Naive thymus-derived CD4-positive, alpha-beta T cell (primary cell): ENCODE measurements around the gene ELOVL1. TPM values are rescaled to one million over a fixed set of nuclear protein-coding genes. Genes with fewer than 3 reads are reported as not detected.
A peak's percentile ranks its signal among the peaks of the same experiment; 100 is the strongest.

Experiments used
- ATAC-seq: fragments of 150-1000 bp; cut with Tn5 transposase; 2 replicates; pipeline ENCODE4 v1.10.0; 2021; ENCODE audit warnings: mild to moderate bottlenecking, moderate library complexity
- CTCF ChIA-PET: fragments of 350-600 bp; sonication (Branson Sonifier 250); formaldehyde crosslinking; loops from one replicate; lab custom pipeline; 2021; ENCODE audit warnings: antibody characterized with exemption; lab: Charles Lee
- POLR2A ChIA-PET: fragments of 350-600 bp; sonication (Branson Sonifier 250); formaldehyde crosslinking; loops from one replicate; lab custom pipeline; 2021; ENCODE audit warnings: antibody characterized with exemption, inconsistent platforms; lab: Charles Lee
- DNase-seq, 9 donors: peaks; one replicate each; pipeline versions ENCODE4 v3.0.0 to v3.0.0-alpha.2; 2020 to 2022; ENCODE audit warnings: mixed read lengths in 1 of 9
- H3K27ac ChIP-seq: one replicate; pipeline ENCODE4 v1.7.0; 2013; ENCODE audit warnings: mild to moderate bottlenecking, low read depth, low read length, moderate library complexity
- H3K27me3 ChIP-seq, 2 donors: one replicate each; pipeline ENCODE4 v1.7.0; 2013; ENCODE audit warnings: low read length in 2 of 2, mild to moderate bottlenecking in 2 of 2, moderate library complexity in 2 of 2; ENCODE audit not compliant: control insufficient read depth in 2 of 2, insufficient read depth in 2 of 2
- H3K36me3 ChIP-seq, 3 experiments: 1 replicate in 2 of 3; 2 replicates in 1 of 3; pipeline ENCODE4 v1.7.0; 2013; ENCODE audit warnings: low read length in 3 of 3, mild to moderate bottlenecking in 3 of 3, moderate library complexity in 1 of 3; ENCODE audit not compliant: insufficient read depth in 3 of 3, control insufficient read depth in 2 of 3
- H3K4me1 ChIP-seq, 2 donors: one replicate each; pipeline ENCODE4 v1.7.0; 2013; ENCODE audit warnings: low read length in 2 of 2, mild to moderate bottlenecking in 2 of 2, moderate library complexity in 1 of 2; ENCODE audit not compliant: control insufficient read depth in 2 of 2, insufficient read depth in 2 of 2
- H3K4me3 ChIP-seq: 2 replicates; pipeline ENCODE4 v1.7.0; 2013; ENCODE audit warnings: mild to moderate bottlenecking, low read length
- H3K9me3 ChIP-seq, 3 experiments: 1 replicate in 2 of 3; 2 replicates in 1 of 3; pipeline ENCODE4 v1.7.0; 2013; ENCODE audit warnings: low read length in 3 of 3; ENCODE audit not compliant: control insufficient read depth in 2 of 3
- H3K27ac Mint-ChIP-seq, 9 donors: one replicate each; pipeline ENCODE4 v1.8.0; 2020 to 2022; ENCODE audit warnings: mixed read lengths in 9 of 9, mild to moderate bottlenecking in 8 of 9, moderate library complexity in 5 of 9, inconsistent platforms in 2 of 9
- H3K27me3 Mint-ChIP-seq, 5 donors: one replicate each; pipeline ENCODE4 v1.8.0; 2021 to 2022; ENCODE audit warnings: mixed read lengths in 5 of 5, mild to moderate bottlenecking in 1 of 5
- H3K36me3 Mint-ChIP-seq, 5 donors: one replicate each; pipeline ENCODE4 v1.8.0; 2020 to 2022; ENCODE audit warnings: mixed read lengths in 5 of 5, mild to moderate bottlenecking in 3 of 5, inconsistent platforms in 1 of 5
- H3K4me1 Mint-ChIP-seq, 7 donors: one replicate each; pipeline ENCODE4 v1.8.0; 2020 to 2022; ENCODE audit warnings: mixed read lengths in 7 of 7, mild to moderate bottlenecking in 3 of 7, inconsistent platforms in 1 of 7
- H3K4me3 Mint-ChIP-seq, 10 donors: one replicate each; pipeline ENCODE4 v1.8.0; 2020 to 2022; ENCODE audit warnings: mild to moderate bottlenecking in 10 of 10, mixed read lengths in 10 of 10, moderate library complexity in 6 of 10, inconsistent platforms in 2 of 10
- H3K9me3 Mint-ChIP-seq, 11 donors: one replicate each; pipeline ENCODE4 v1.8.0; 2020 to 2022; ENCODE audit warnings: mixed read lengths in 11 of 11, mild to moderate bottlenecking in 4 of 11, inconsistent platforms in 1 of 11, moderate library complexity in 1 of 11
- intact Hi-C, 2 donors: fragments of 100-400 bp; cut with micrococcal nuclease; formaldehyde crosslinking; loops; one replicate each; pipeline ENCODE4 v1.15.1; 2023
- polyA plus RNA-seq, 2 donors: library from polyadenylated mRNA; unstranded; fragments of 300-500 nt; fragmentation: Illumina TruSeq; gene quantifications; one replicate each; pipeline ENCODE4 v1.2.3, GENCODE V29; 2021
- total RNA-seq, 6 experiments: library from RNA in 5 of 6; stranded (reverse) in 5 of 6; gene quantifications; 1 replicate in 5 of 6; 2 replicates in 1 of 6; pipeline ENCODE4 v1.2.3 and lab custom pipeline; 2021 to 2026

ELOVL1 gene
- total and polyA plus RNA-seq, 7 experiments from 2014 or later: 25.9 to 65.3 (median 34.6) TPM

DNA sequence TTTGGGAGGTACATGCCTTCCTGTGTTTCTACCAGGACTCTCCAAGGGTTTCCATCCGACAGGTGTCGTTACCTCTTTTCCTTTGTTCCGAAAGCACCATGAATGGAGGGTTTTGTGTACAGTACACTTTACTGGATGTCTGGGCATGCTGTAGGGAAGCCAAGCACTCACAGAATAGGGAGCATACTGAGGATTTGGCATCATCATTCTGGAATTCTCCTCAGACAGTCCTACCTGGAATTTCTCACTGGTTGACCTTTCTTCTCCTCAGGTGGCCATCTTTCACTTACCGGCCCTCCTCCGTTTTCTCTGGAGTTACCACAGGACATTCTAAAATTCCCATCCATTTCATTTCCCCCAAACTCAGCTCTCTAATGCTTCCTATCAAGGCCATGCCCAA lies 36.1 kb downstream of the ELOVL1 start:
- Histone ChIP-seq H3K27me3 (no peaks in the 10 kb centered on the region), H3K27ac (no peak overlapping the region), H3K4me1 (peaks cover 0 to 4% of the 10 kb centered on the region in 2 donors), H3K9me3 (peaks cover 0 to 6% (median 0%) of the 10 kb centered on the region in 3 experiments), H3K4me3 (no peak overlapping the region), H3K36me3 (no peaks in the 10 kb centered on the region)
- peaks cover 0 to 16% (median 5%) of the 10 kb centered on the region in 11 donors for H3K9me3 Mint-ChIP-seq
- ChIA-PET CTCF (no interaction called here), POLR2A (no interaction called here)
- no peaks in the 10 kb centered on the region for H3K27me3 Mint-ChIP-seq
- H3K36me3 Mint-ChIP-seq: peaks cover 0 to 10% (median 4%) of the 10 kb centered on the region in 5 donors
- DNase-seq (no peak), ATAC-seq (no peak)
- intact Hi-C loops: no loop called here
- H3K4me3 Mint-ChIP-seq: no peak overlapping the region
- no peak overlapping the region for H3K27ac Mint-ChIP-seq
- H3K4me1 Mint-ChIP-seq: peaks cover 0 to 30% (median 4%) of the 10 kb centered on the region in 7 donors

DNA sequence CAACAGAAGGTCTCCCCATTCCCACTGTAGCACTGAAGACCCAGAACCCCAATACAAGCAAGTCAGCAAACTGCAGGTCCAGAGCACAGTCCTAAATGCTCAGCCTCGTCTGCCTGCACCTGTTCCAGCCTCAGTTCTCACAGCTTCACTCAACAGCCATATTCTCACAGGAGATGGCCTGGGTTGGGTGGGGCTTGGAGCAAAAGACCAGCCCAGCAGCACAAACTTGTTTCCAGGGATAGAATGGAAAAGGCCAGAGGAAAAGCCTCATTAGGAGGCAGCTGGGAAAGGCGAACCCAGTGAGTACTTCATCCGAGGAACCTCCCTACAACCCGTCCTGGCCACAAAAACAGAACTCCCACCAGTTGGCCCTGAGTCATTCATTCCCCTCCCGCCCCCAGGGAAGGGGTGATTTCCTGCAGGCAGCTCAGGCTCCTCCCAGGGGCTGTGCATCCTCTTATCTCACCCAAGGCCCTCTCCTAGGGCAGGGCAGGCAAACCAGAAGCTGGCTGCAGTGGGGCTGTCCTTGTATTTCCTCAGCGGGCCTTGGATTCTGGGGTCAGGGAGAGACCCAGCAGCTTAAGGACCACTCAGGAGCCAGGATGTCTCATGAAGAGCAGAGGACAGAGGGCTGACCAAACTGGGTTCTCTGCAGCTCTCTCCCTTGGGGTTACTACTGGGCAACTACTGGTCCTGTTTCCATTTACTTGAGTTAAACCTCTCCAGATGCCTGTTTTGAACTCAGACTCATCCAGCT lies 37.6 kb downstream of the ELOVL1 start:
- Mint-ChIP-seq H3K9me3 (peaks cover 0 to 26% (median 11%) of the 10 kb centered on the region in 11 donors), H3K4me3 (peak overlapping the region in 1 of 10 donors; percentile 32), H3K27me3 (no peaks in the 10 kb centered on the region), H3K36me3 (peaks cover 0 to 14% (median 4%) of the 10 kb centered on the region in 5 donors), H3K27ac (peak overlapping the region in 5 of 9 donors; percentile 17 to 55 (median 26)), H3K4me1 (peaks cover 0 to 30% (median 4%) of the 10 kb centered on the region in 7 donors)
- Histone ChIP-seq H3K36me3 (no peaks in the 10 kb centered on the region), H3K27me3 (no peaks in the 10 kb centered on the region), H3K4me3 (no peak overlapping the region), H3K4me1 (peaks cover 0 to 4% of the 10 kb centered on the region in 2 donors), H3K9me3 (peaks cover 0 to 12% (median 0%) of the 10 kb centered on the region in 3 experiments), H3K27ac (no peak overlapping the region)
- intact Hi-C loops: no loop called here
- peak; percentile 79 for ATAC-seq
- peak in 1 of 9 donors; percentile 82 for DNase-seq
- CTCF ChIA-PET: interaction anchor here (0.6 kb wide), 1 partner anchor 40 kb away, joined by 9 read pairs; no protein-coding TSS in a partner anchor
- POLR2A ChIA-PET: no interaction called here

DNA sequence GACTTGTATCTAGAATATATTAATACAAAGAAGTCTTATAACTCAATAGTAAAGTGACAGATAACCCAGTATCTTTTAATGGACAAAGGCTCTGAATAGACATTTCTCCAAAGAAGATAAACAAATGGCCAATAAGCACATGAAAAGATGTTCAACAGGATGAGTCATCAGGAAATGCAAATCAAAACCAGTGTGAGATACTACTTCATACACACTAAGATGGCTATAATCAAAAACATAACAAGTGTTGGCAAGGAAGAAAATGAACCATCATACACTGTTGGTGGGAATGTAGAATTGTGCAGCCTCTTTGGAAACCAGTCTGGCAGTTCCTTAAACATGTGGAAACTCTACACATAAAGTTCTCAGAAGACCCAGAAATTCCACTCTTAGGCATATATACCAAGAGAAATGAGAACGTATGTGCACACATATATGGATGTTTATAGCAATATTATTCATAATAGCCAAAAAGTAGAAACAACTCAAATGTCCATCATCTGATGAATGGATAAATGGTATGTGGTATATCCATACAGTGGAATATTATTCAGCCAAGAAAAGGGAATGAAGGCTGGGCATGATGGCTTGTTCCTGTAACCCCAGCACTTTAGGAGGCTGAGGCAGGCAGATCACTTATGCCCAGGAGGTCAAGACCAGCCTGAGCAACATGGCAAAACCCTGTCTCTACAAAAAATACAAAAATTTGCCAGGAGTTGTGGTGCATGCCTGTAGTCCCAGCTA lies 40.1 kb downstream of the ELOVL1 start:
- no peaks in the 10 kb centered on the region for H3K36me3 ChIP-seq
- peaks cover 0 to 4% of the 10 kb centered on the region in 2 donors for H3K4me1 ChIP-seq
- Mint-ChIP-seq H3K27me3 (no peaks in the 10 kb centered on the region), H3K36me3 (peaks cover 7 to 22% (median 14%) of the 10 kb centered on the region in 5 donors), H3K4me3 (no peak overlapping the region), H3K4me1 (peaks cover 0 to 39% (median 4%) of the 10 kb centered on the region in 7 donors), H3K9me3 (peaks cover 10 to 37% (median 20%) of the 10 kb centered on the region in 11 donors), H3K27ac (peak overlapping the region in 3 of 9 donors; percentile 32 to 74 (median 56))
- no peak for ATAC-seq
- no peaks in the 10 kb centered on the region for H3K27me3 ChIP-seq
- intact Hi-C loops: no loop called here
- H3K9me3 ChIP-seq: peaks cover 0 to 17% (median 0%) of the 10 kb centered on the region in 3 experiments
- H3K4me3 ChIP-seq: no peak overlapping the region
- no peak for DNase-seq
- H3K27ac ChIP-seq: no peak overlapping the region
- POLR2A ChIA-PET: no interaction called here
- CTCF ChIA-PET: no interaction called here

DNA sequence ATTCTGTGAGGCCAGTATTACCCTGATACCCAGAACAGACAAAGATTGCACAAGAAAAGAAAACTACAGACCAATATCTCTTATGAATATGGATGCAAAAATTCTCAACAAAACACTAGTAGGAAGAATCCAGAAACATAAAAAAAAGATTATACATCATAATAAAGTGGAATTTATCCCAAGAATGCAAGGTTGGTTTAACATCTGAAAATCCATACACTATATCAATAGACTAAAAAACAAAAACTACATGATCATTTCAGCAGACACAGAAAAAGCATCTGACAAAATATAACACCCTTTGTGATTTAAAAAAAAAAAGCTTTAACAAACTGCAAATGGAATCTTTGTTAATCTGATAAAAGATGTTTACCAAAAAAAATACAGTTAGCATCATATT lies 42.4 kb downstream of the ELOVL1 start:
- DNase-seq: no peak
- H3K4me3 Mint-ChIP-seq: no peak overlapping the region
- H3K4me3 ChIP-seq: no peak overlapping the region
- H3K4me1 ChIP-seq: peaks cover 0 to 4% of the 10 kb centered on the region in 2 donors
- H3K36me3 ChIP-seq: no peaks in the 10 kb centered on the region
- H3K4me1 Mint-ChIP-seq: peaks cover 0 to 34% (median 4%) of the 10 kb centered on the region in 7 donors
- intact Hi-C loops: no loop called here
- no peak overlapping the region for H3K27ac ChIP-seq
- H3K27me3 Mint-ChIP-seq: no peaks in the 10 kb centered on the region
- CTCF ChIA-PET: no interaction called here
- H3K27ac Mint-ChIP-seq: no peak overlapping the region
- peaks cover 0 to 17% (median 0%) of the 10 kb centered on the region in 3 experiments for H3K9me3 ChIP-seq
- POLR2A ChIA-PET: no interaction called here
- no peak for ATAC-seq
- peaks cover 7 to 22% (median 14%) of the 10 kb centered on the region in 5 donors for H3K36me3 Mint-ChIP-seq
- no peaks in the 10 kb centered on the region for H3K27me3 ChIP-seq
- peaks cover 10 to 37% (median 20%) of the 10 kb centered on the region in 11 donors for H3K9me3 Mint-ChIP-seq

DNA sequence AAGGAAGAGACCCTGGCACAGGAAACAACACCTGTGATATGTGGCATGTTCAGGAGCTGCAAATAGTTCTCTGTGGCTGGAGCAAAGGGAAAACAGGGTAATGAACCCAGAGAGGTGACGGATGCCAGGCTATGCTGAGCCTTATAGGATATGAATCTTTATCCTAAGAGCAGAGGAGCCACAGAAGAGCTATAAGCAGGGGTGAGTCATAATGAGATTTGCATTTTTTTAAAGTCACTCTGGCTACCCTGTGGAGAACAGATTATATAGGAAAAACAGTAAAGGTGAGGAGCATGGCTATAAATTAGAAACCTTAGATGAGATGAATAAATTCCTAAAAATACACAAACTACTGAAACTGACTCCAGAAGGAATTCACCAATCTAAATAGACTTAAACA lies 43.0 kb downstream of the ELOVL1 start:
- no peak overlapping the region for H3K4me3 Mint-ChIP-seq
- H3K36me3 Mint-ChIP-seq: peaks cover 7 to 22% (median 14%) of the 10 kb centered on the region in 5 donors
- CTCF ChIA-PET: no interaction called here

DNA sequence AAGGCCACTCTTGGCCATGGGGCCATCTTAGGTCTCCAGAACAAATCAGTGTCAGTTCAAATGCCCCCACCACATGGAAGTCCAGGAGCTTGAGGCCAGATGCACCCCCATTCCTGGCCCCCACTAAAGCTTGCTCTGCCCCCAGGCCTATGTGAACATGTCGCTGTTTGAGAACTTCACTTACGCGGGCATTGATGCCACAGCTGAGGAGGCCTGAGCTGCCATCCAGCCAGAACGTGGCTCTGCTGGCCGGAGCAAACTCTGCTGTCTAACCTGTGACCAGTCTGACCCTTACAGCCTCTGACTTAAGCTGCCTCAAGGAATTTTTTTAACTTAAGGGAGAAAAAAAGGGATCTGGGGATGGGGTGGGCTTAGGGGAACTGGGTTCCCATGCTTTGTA lies 45.3 kb downstream of the ELOVL1 start:
- Mint-ChIP-seq H3K9me3 (peaks cover 9 to 27% (median 17%) of the 10 kb centered on the region in 11 donors), H3K36me3 (peaks cover 7 to 15% (median 10%) of the 10 kb centered on the region in 5 donors), H3K27ac (no peak overlapping the region), H3K4me3 (no peak overlapping the region), H3K27me3 (no peaks in the 10 kb centered on the region), H3K4me1 (peaks cover 0 to 18% (median 8%) of the 10 kb centered on the region in 7 donors)
- no peak overlapping the region for H3K4me3 ChIP-seq
- POLR2A ChIA-PET: no interaction called here
- no peaks in the 10 kb centered on the region for H3K27me3 ChIP-seq
- intact Hi-C loops: no loop called here
- H3K27ac ChIP-seq: no peak overlapping the region
- no peak for DNase-seq
- no peaks in the 10 kb centered on the region for H3K4me1 ChIP-seq
- H3K36me3 ChIP-seq: no peaks in the 10 kb centered on the region
- peaks cover 0 to 11% (median 0%) of the 10 kb centered on the region in 3 experiments for H3K9me3 ChIP-seq
- CTCF ChIA-PET: no interaction called here
- no peak for ATAC-seq

More for the DNA sequence above, 43.0 kb downstream of the ELOVL1 start:
- DNase-seq (no peak), ATAC-seq (no peak)
- intact Hi-C loops: no loop called here
- Histone ChIP-seq H3K27me3 (no peaks in the 10 kb centered on the region), H3K4me3 (no peak overlapping the region), H3K9me3 (peaks cover 0 to 17% (median 0%) of the 10 kb centered on the region in 3 experiments), H3K36me3 (no peaks in the 10 kb centered on the region), H3K27ac (no peak overlapping the region), H3K4me1 (peaks cover 0 to 4% of the 10 kb centered on the region in 2 donors)
- Mint-ChIP-seq H3K9me3 (peaks cover 10 to 37% (median 20%) of the 10 kb centered on the region in 11 donors), H3K27me3 (no peaks in the 10 kb centered on the region), H3K4me1 (peaks cover 0 to 28% (median 4%) of the 10 kb centered on the region in 7 donors), H3K27ac (peak overlapping the region in 2 of 9 donors; percentile 17 to 23)
- POLR2A ChIA-PET: no interaction called here
